NT2/D1 (cell line): ENCODE results near the gene KCNQ1.

Experiments used
- DNase-seq: peaks from one replicate; pipeline ENCODE4 v3.0.0-alpha.2; 2011; ENCODE audit warnings: low read depth, low spot score
- H3K27me3 ChIP-seq: 2 replicates; pipeline ENCODE4 v1.6.0; 2011; ENCODE audit warnings: mild to moderate bottlenecking; ENCODE audit not compliant: insufficient read length, insufficient read depth
- H3K36me3 ChIP-seq: 2 replicates; pipeline ENCODE4 v1.6.1; 2011; ENCODE audit warnings: mild to moderate bottlenecking, low read length, mixed read lengths; ENCODE audit not compliant: insufficient read depth, insufficient read length
- H3K4me1 ChIP-seq: 2 replicates; pipeline ENCODE4 v1.5.1; 2011; ENCODE audit not compliant: insufficient read depth, insufficient read length
- H3K4me3 ChIP-seq: 2 replicates; pipeline ENCODE4 v1.5.1; 2011; ENCODE audit warnings: low read depth; ENCODE audit not compliant: insufficient read length
- H3K9ac ChIP-seq: 2 replicates; pipeline ENCODE4 v1.6.0; 2011; ENCODE audit warnings: low read depth; ENCODE audit not compliant: insufficient read length
- H3K9me3 ChIP-seq: 2 replicates; pipeline ENCODE4 v1.5.1; 2011; ENCODE audit warnings: mild to moderate bottlenecking, low read length; ENCODE audit not compliant: insufficient read depth
- SUZ12 ChIP-seq: IDR thresholded peaks from 2 replicates; pipeline ENCODE4 v1.6.1; 2011; ENCODE audit not compliant: insufficient read length, insufficient read depth; ENCODE audit errors: extremely low read depth
- YY1 ChIP-seq: IDR thresholded peaks from 2 replicates; pipeline ENCODE4 v1.6.1; 2011; ENCODE audit not compliant: insufficient read length, insufficient read depth
- ZNF274 ChIP-seq: IDR thresholded peaks from 2 replicates; pipeline ENCODE4 v1.6.1; 2011; ENCODE audit warnings: mild to moderate bottlenecking, low read depth, low read length

The KCNQ1 gene

GRCh38 chr11:2444821-2445745, at the start of gene KCNQ1:
KCNQ1 (plus strand) TSS chr11:2445008; CDS start chr11:2445099, 91 bp downstream.
- DNase-seq: no peak
- Histone ChIP-seq H3K4me3 (peak within 1 kb of the TSS; percentile 57), H3K27me3 (peaks cover 95% of the 10 kb centered on the region), H3K4me1 (peaks cover 7% of the 10 kb centered on the region), H3K36me3 (no peaks in the 10 kb centered on the region), H3K9me3 (no peaks in the 10 kb centered on the region), H3K9ac (peak within 1 kb of the TSS; percentile 77)
- TF ChIP-seq YY1 (no peak), ZNF274 (no peak), SUZ12 (no peak)

- no peak for DNase-seq
- peaks cover 22% of the 10 kb centered on the region for H3K4me1 ChIP-seq
- no peak overlapping the region for H3K9ac ChIP-seq
- peaks cover 83% of the 10 kb centered on the region for H3K36me3 ChIP-seq
- H3K27me3 ChIP-seq: no peaks in the 10 kb centered on the region
- H3K4me3 ChIP-seq: no peak overlapping the region
- no peaks in the 10 kb centered on the region for H3K9me3 ChIP-seq
- TF ChIP-seq ZNF274 (no peak), YY1 (no peak), SUZ12 (no peak)
Observed at GRCh38 chr11:2395211-2395730, 49.5 kb upstream of the KCNQ1 start.

- Histone ChIP-seq H3K4me1 (peaks cover 19% of the 10 kb centered on the region), H3K9me3 (no peaks in the 10 kb centered on the region), H3K4me3 (no peak overlapping the region), H3K36me3 (peaks cover 79% of the 10 kb centered on the region), H3K9ac (peak overlapping the region; percentile 21), H3K27me3 (no peaks in the 10 kb centered on the region)
- DNase-seq: no peak
- no peak for TF ChIP-seq YY1
- TF ChIP-seq ZNF274: no peak
- TF ChIP-seq SUZ12: no peak
Observed at GRCh38 chr11:2395856-2396255, 49.0 kb upstream of the KCNQ1 start.

- TF ChIP-seq YY1 (no peak), SUZ12 (no peak), ZNF274 (no peak)
- Histone ChIP-seq H3K4me1 (peaks cover 14% of the 10 kb centered on the region), H3K9ac (peak overlapping the region; percentile 21)
Observed at GRCh38 chr11:2396471-2396870, 48.3 kb upstream of the KCNQ1 start.

GRCh38 chr11:2397005-2397404, 47.8 kb upstream of the KCNQ1 start:
- DNase-seq: no peak
- Histone ChIP-seq H3K27me3 (no peaks in the 10 kb centered on the region), H3K4me1 (peaks cover 14% of the 10 kb centered on the region), H3K9me3 (no peaks in the 10 kb centered on the region), H3K9ac (no peak overlapping the region), H3K4me3 (no peak overlapping the region), H3K36me3 (peaks cover 72% of the 10 kb centered on the region)
- TF ChIP-seq SUZ12: no peak

More at GRCh38 chr11:2396471-2396870, 48.3 kb upstream of the KCNQ1 start:
- DNase-seq: no peak
- Histone ChIP-seq H3K27me3 (no peaks in the 10 kb centered on the region), H3K4me3 (no peak overlapping the region), H3K9me3 (no peaks in the 10 kb centered on the region), H3K36me3 (peaks cover 75% of the 10 kb centered on the region)

GRCh38 chr11:2398664-2399355, 46.0 kb upstream of the KCNQ1 start:
- TF ChIP-seq YY1 (no peak), ZNF274 (no peak), SUZ12 (no peak)
- peak overlapping the region; percentile 93 for H3K4me3 ChIP-seq
- H3K9me3 ChIP-seq: no peaks in the 10 kb centered on the region
- peaks cover 15% of the 10 kb centered on the region for H3K4me1 ChIP-seq
- H3K36me3 ChIP-seq: peaks cover 72% of the 10 kb centered on the region
- peak overlapping the region; percentile 98 for H3K9ac ChIP-seq
- H3K27me3 ChIP-seq: no peaks in the 10 kb centered on the region
- no peak for DNase-seq

- DNase-seq: no peak
- Histone ChIP-seq H3K4me3 (peak overlapping the region; percentile 93), H3K36me3 (peaks cover 72% of the 10 kb centered on the region)
Observed at GRCh38 chr11:2399488-2400068, 45.2 kb upstream of the KCNQ1 start.

More at GRCh38 chr11:2399488-2400068, 45.2 kb upstream of the KCNQ1 start:
- no peaks in the 10 kb centered on the region for H3K9me3 ChIP-seq
- no peak for TF ChIP-seq SUZ12
- TF ChIP-seq YY1: no peak
- TF ChIP-seq ZNF274: no peak
- no peaks in the 10 kb centered on the region for H3K27me3 ChIP-seq
- peaks cover 15% of the 10 kb centered on the region for H3K4me1 ChIP-seq
- peak overlapping the region; percentile 98 for H3K9ac ChIP-seq
